ENCODE data around the gene MLLT10. TPM values are rescaled to one million over a fixed set of nuclear protein-coding genes. Genes with fewer than 3 reads are reported as not detected.
A peak's percentile ranks its signal among the peaks of the same experiment; 100 is the strongest.

Gene MLLT10
- total and polyA plus RNA-seq, 9 of the 15 experiments (the other 6 are each of a cell fraction or from before 2014, with no cell fraction given) = 18.8 to 81.4 (median 64.2) TPM

DNA sequence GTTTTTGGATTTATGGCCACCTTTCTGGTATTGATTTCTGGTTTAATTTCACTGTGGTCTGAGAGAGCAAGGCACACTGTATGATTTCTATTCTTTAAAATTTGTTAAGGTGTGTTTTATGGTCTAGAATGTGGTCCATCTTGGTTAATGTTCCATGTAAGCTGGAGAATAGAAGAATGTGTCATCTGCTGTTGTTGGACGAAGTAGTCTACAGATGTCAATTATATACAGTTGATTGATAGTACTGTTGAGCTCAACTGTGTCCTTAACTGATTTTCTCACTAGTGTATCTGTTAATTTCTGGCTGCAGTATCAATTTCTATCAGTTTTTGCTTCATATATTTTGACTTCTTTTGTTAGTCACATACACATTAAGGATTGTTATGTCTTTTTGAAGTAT lies 127.1 kb downstream of the MLLT10 start:
- no TSS peak for BruUV-seq (replicated peaks)
- FAIRE-seq (no peak), DNase-seq (ENCODE audit: extremely low read depth in 1 of 4, low spot score in 3 of 4) (no peak), ATAC-seq (peak; percentile 54)
- H3K27ac ChIP-seq (ENCODE audit: extremely low read depth, low read depth, low read length) = peak overlapping the region; percentile 41; the same call in 1 of the 3 replicates
- H4K20me1 ChIP-seq (replicated peaks; ENCODE audit: control insufficient read depth, insufficient read depth, low read length) = no peaks in the 10 kb centered on the region
- 17% methylated on average over 1 of the region's 1 CpG for WGBS (ENCODE audit: insufficient coverage, low coverage, missing lambda C conversion rate)
- POLR2A ChIA-PET = no interaction called here
- no peak overlapping the region for H3K4me3 ChIP-seq
- H3K27me3 ChIP-seq (ENCODE audit: control insufficient read depth in 2 of 2, insufficient read depth in 2 of 2, low read length in 2 of 2) = no peaks in the 10 kb centered on the region
- no peaks in the 10 kb centered on the region for H3K9me1 ChIP-seq (ENCODE audit: control insufficient read depth, insufficient read depth, low read length)
- no peak overlapping the region for H3K9ac ChIP-seq (ENCODE audit: insufficient read depth in 1 of 2, low read depth in 2 of 2, low read length in 2 of 2)
- H3K4me2 ChIP-seq (ENCODE audit: insufficient read depth, low read length) = no peak overlapping the region
- CTCF ChIA-PET (ENCODE audit: low intra/inter-chr PET ratio) = no interaction called here
- H3K36me3 ChIP-seq (ENCODE audit: control insufficient read depth, insufficient read depth, low read length) = peaks cover 14% of the 10 kb centered on the region; the same call in 2 of the 3 replicates
- in situ Hi-C loops (cut with MboI) (no loop called here), intact Hi-C loops (cut with micrococcal nuclease) (no loop called here)
- H3K9me3 ChIP-seq (replicated peaks; ENCODE audit: control insufficient read depth, insufficient read depth, low read depth, low read length) = no peaks in the 10 kb centered on the region
- H3K4me1 ChIP-seq (replicated peaks in 1 of 2; ENCODE audit: control insufficient read depth in 2 of 2, insufficient read depth in 2 of 2, low read length in 2 of 2) = peaks cover 5 to 8% of the 10 kb centered on the region in 2 experiments
- H2AFZ ChIP-seq (ENCODE audit: low read depth, low read length) = no peak overlapping the region
- H3K79me2 ChIP-seq (ENCODE audit: control insufficient read depth, insufficient read depth, low read length) = peaks cover 73% of the 10 kb centered on the region
- no peak for TF ChIP-seq SMAD1 (IDR thresholded peaks at IDR 0.05; ENCODE audit: low read depth, low read length, partially characterized antibody)
- TF ChIP-seq ZNF384 (IDR thresholded peaks at IDR 0.05; ENCODE audit: low read depth, low read length) = no peak
- TF ChIP-seq MEIS2 (IDR thresholded peaks at IDR 0.05; ENCODE audit: partially characterized antibody) = peak; percentile 90
- TF ChIP-seq, protein P1, sequence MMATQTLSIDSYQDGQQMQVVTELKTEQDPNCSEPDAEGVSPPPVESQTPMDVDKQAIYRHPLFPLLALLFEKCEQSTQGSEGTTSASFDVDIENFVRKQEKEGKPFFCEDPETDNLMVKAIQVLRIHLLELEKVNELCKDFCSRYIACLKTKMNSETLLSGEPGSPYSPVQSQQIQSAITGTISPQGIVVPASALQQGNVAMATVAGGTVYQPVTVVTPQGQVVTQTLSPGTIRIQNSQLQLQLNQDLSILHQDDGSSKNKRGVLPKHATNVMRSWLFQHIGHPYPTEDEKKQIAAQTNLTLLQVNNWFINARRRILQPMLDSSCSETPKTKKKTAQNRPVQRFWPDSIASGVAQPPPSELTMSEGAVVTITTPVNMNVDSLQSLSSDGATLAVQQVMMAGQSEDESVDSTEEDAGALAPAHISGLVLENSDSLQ (IDR thresholded peaks at IDR 0.05) = peak; percentile 76
- TF ChIP-seq, protein P2, sequence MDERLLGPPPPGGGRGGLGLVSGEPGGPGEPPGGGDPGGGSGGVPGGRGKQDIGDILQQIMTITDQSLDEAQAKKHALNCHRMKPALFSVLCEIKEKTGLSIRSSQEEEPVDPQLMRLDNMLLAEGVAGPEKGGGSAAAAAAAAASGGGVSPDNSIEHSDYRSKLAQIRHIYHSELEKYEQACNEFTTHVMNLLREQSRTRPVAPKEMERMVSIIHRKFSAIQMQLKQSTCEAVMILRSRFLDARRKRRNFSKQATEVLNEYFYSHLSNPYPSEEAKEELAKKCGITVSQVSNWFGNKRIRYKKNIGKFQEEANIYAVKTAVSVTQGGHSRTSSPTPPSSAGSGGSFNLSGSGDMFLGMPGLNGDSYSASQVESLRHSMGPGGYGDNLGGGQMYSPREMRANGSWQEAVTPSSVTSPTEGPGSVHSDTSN (CRISPR knock-in tag; IDR thresholded peaks at IDR 0.05; ENCODE audit: low read depth) = no peak
- TF ChIP-seq, protein P2 (tag; conservative IDR thresholded peaks at IDR 0.05; ENCODE audit: low read depth) = peak; percentile 69
